ENCODE measurements around the gene RHBDD1. TPM values are rescaled to one million over a fixed set of nuclear protein-coding genes. Genes with fewer than 3 reads are reported as not detected.

The RHBDD1 gene
- total and polyA plus RNA-seq, 2 donors, result 15.1 to 73.5 TPM

- 40% methylated on average over 25 of the region's 25 CpGs for WGBS
- H3K4me3 ChIP-seq (ENCODE audit: low read depth, low read length), result peak overlapping the region; percentile 81
- H3K36me3 ChIP-seq (ENCODE audit: insufficient read depth), result peaks cover 4% of the 10 kb centered on the region
- no peak for DNase-seq (ENCODE audit: extremely low spot score)
- H3K4me1 ChIP-seq (ENCODE audit: insufficient read depth), result no peaks in the 10 kb centered on the region
- peak overlapping the region; percentile 71 for H3K27ac ChIP-seq (ENCODE audit: low read depth)
Observed at GRCh38 chr2:226796012-226796839, 39.6 kb upstream of the RHBDD1 start.

GRCh38 chr2:226796840-226797288, 39.0 kb upstream of the RHBDD1 start:
- WGBS, result 26% methylated on average over 17 of the region's 17 CpGs
- peak overlapping the region; percentile 71 for H3K27ac ChIP-seq (ENCODE audit: low read depth)
- H3K4me3 ChIP-seq (ENCODE audit: low read depth, low read length), result peak overlapping the region; percentile 81
- no peaks in the 10 kb centered on the region for H3K4me1 ChIP-seq (ENCODE audit: insufficient read depth)
- no peak for DNase-seq (ENCODE audit: extremely low spot score)
- H3K36me3 ChIP-seq (ENCODE audit: insufficient read depth), result peaks cover 4% of the 10 kb centered on the region

GRCh38 chr2:226797289-226797988, 38.4 kb upstream of the RHBDD1 start:
- H3K4me3 ChIP-seq (ENCODE audit: low read depth, low read length), result peak overlapping the region; percentile 81
- no peak for DNase-seq (ENCODE audit: extremely low spot score)
- WGBS, result 52% methylated on average over 50 of the region's 50 CpGs
- H3K4me1 ChIP-seq (ENCODE audit: insufficient read depth), result no peaks in the 10 kb centered on the region
- H3K27ac ChIP-seq (ENCODE audit: low read depth), result peak overlapping the region; percentile 93
- peaks cover 4% of the 10 kb centered on the region for H3K36me3 ChIP-seq (ENCODE audit: insufficient read depth)

- no peak for DNase-seq (ENCODE audit: extremely low spot score)
- WGBS, result 19% methylated on average over 23 of the region's 23 CpGs
- H3K36me3 ChIP-seq (ENCODE audit: insufficient read depth), result peaks cover 4% of the 10 kb centered on the region
- peak overlapping the region; percentile 81 for H3K4me3 ChIP-seq (ENCODE audit: low read depth, low read length)
- H3K4me1 ChIP-seq (ENCODE audit: insufficient read depth), result no peaks in the 10 kb centered on the region
- H3K27ac ChIP-seq (ENCODE audit: low read depth), result peak overlapping the region; percentile 93
Observed at GRCh38 chr2:226797989-226798421, 37.8 kb upstream of the RHBDD1 start.

- WGBS, result under 1% methylated on average over 80 of the region's 80 CpGs
- Histone ChIP-seq H3K36me3 (ENCODE audit: insufficient read depth) (peaks cover 4% of the 10 kb centered on the region), H3K4me1 (ENCODE audit: insufficient read depth) (no peaks in the 10 kb centered on the region), H3K27ac (ENCODE audit: low read depth) (peak overlapping the region; percentile 93), H3K4me3 (ENCODE audit: low read depth, low read length) (peak overlapping the region; percentile 81)
- no peak for DNase-seq (ENCODE audit: extremely low spot score)
Observed at GRCh38 chr2:226798422-226799210, 37.2 kb upstream of the RHBDD1 start.

- peak within 1 kb of the TSS; percentile 81 for H3K4me3 ChIP-seq (ENCODE audit: low read depth, low read length)
- DNase-seq (ENCODE audit: extremely low spot score), result peak; percentile 33
- H3K4me1 ChIP-seq (ENCODE audit: insufficient read depth), result no peaks in the 10 kb centered on the region
Observed at GRCh38 chr2:226799211-226799975, 36.5 kb upstream of the RHBDD1 start, which contains the start of gene IRS1. IRS1 (minus strand) TSS chr2:226799820; CDS start chr2:226798738, 1,082 bp downstream.

GRCh38 chr2:226799976-226800940, 35.6 kb upstream of the RHBDD1 start:
- H3K4me1 ChIP-seq (ENCODE audit: insufficient read depth), result no peaks in the 10 kb centered on the region
- no peak for DNase-seq (ENCODE audit: extremely low spot score)
- H3K36me3 ChIP-seq (ENCODE audit: insufficient read depth), result peaks cover 4% of the 10 kb centered on the region
- peak overlapping the region; percentile 85 for H3K27ac ChIP-seq (ENCODE audit: low read depth)
- 4% methylated on average over 39 of the region's 39 CpGs for WGBS
- H3K4me3 ChIP-seq (ENCODE audit: low read depth, low read length), result peak overlapping the region; percentile 81

More at GRCh38 chr2:226799211-226799975, 36.5 kb upstream of the RHBDD1 start, which contains the start of gene IRS1:
- H3K27ac ChIP-seq (ENCODE audit: low read depth), result peak within 1 kb of the TSS; percentile 93
- under 1% methylated on average over 82 of the region's 82 CpGs for WGBS
- H3K36me3 ChIP-seq (ENCODE audit: insufficient read depth), result peaks cover 4% of the 10 kb centered on the region

- peaks cover 3% of the 10 kb centered on the region for H3K36me3 ChIP-seq (ENCODE audit: insufficient read depth)
- no peaks in the 10 kb centered on the region for H3K4me1 ChIP-seq (ENCODE audit: insufficient read depth)
- peak overlapping the region; percentile 29 for H3K4me3 ChIP-seq (ENCODE audit: low read depth, low read length)
- DNase-seq (ENCODE audit: extremely low spot score), result peak; percentile 77
- H3K27ac ChIP-seq (ENCODE audit: low read depth), result peak overlapping the region; percentile 58
- WGBS, result 7% methylated on average over 33 of the region's 33 CpGs
Observed at GRCh38 chr2:226800941-226801784, 34.7 kb upstream of the RHBDD1 start.

- WGBS, result under 1% methylated on average over 4 of the region's 4 CpGs
- Histone ChIP-seq H3K27ac (ENCODE audit: low read depth) (no peak overlapping the region), H3K4me1 (ENCODE audit: insufficient read depth) (no peaks in the 10 kb centered on the region), H3K36me3 (ENCODE audit: insufficient read depth) (no peaks in the 10 kb centered on the region), H3K4me3 (ENCODE audit: low read depth, low read length) (no peak overlapping the region)
- peak; percentile 48 for DNase-seq (ENCODE audit: extremely low spot score)
Observed at GRCh38 chr2:226802573-226802972, 33.3 kb upstream of the RHBDD1 start.

GRCh38 chr2:226803410-226803809, 32.4 kb upstream of the RHBDD1 start:
- no peak overlapping the region for H3K4me3 ChIP-seq (ENCODE audit: low read depth, low read length)
- H3K4me1 ChIP-seq (ENCODE audit: insufficient read depth), result no peaks in the 10 kb centered on the region
- WGBS, result 82% methylated on average over 1 of the region's 1 CpG
- H3K27ac ChIP-seq (ENCODE audit: low read depth), result no peak overlapping the region
- H3K36me3 ChIP-seq (ENCODE audit: insufficient read depth), result no peaks in the 10 kb centered on the region
- no peak for DNase-seq (ENCODE audit: extremely low spot score)

GRCh38 chr2:226813148-226813701, 22.6 kb upstream of the RHBDD1 start:
- Histone ChIP-seq H3K36me3 (ENCODE audit: insufficient read depth) (no peaks in the 10 kb centered on the region), H3K4me1 (ENCODE audit: insufficient read depth) (no peaks in the 10 kb centered on the region), H3K27ac (ENCODE audit: low read depth) (no peak overlapping the region), H3K4me3 (ENCODE audit: low read depth, low read length) (no peak overlapping the region)
- DNase-seq (ENCODE audit: extremely low spot score), result no peak
- WGBS, result 95% methylated on average over 1 of the region's 1 CpG

Data from urinary bladder (tissue), 4 donors.